ENCODE results near the gene WBP2NL.
"Not testable (repeated sequence)": the region's sequence is repeated elsewhere in the genome, so short reads cannot be mapped to it uniquely, and the experiment has no call there.

WBP2NL gene

DNA sequence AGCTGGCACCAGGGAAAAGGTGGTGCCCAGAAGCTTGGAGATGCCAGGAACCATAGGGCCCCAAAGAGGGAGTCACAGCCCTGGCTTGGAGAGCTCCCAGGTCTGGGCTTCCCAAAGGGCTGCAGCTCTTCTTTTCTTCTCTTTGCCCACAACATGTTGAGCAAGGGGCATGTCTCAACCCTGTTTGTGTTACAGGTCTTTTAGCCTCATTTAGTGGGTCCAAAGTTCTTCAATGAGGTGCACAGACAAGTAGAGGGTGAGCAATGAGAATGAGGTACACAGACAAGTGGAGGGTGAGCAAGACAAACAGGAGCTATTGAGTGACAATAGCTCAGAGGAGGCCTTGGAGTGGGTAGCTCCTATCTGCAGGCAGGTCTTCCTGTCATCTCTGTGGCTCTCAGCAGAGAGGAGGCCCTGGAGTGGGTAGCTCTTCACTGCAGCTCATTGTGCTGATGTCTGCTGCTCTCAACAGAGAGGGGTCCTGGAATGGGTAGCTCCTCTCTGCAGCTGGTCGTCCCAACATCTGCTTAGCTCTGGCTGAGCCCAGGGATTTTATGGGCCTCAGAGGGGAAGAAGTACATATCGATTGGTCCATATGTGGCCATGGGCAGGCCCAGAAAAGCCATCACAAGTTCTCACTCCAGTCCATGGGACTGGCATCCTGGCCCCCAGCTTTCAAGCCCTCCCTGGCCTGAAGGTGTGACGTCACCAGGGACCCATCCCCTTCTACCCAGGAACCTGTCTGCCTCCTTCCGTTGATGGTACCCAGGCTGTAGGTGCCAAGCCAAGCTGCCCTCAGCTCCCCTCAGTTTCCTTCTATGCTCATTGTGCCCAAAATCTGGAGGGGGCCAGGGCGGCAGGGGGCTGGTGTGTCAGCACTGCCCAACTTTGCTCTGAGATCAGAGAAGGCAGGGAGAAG, 34.9 kb downstream of the WBP2NL start:
- DNase-seq (ENCODE audit: low read depth): no peak

DNA sequence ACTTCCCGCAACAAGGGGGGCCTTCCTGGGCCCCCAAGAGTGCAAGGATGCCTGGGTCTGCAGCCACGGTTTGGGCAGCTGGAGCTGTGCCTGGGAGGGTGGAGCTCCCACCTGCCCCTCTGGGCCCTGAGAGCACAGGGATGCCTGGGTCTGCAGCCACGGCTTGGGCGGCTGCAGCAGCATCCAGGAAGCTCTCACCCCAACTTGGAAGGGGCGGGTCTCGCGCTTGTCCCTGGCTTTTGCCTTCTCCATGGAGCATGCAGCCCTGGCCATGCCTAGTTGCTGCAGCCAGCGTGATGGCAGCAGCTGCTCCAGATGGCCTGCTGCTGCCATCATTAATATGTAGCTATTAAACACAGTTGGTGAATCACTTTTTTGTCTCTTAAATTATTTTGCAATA, 36.7 kb downstream of the WBP2NL start:
- DNase-seq (ENCODE audit: low read depth): no peak

DNA sequence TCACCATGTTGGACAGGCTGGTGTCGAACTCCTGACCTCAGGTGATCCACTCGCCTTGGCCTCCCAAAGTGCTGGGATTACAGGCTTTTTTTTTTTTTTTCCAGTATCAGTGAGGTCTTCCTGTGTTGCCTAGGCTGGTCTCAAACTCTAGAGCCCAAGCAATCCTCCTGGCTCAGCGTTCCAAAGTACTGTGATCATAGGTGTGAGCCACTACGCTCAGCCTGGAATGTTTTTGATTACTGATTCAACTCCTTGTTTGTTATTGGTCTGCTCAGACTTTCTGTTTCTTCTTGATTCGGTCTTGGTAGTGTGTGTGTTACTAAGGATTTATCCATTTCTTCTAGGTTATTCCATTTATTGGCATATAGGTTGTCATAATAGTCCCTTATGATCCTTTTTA, 40.7 kb downstream of the WBP2NL start:
- no peak for DNase-seq (ENCODE audit: low read depth)

DNA sequence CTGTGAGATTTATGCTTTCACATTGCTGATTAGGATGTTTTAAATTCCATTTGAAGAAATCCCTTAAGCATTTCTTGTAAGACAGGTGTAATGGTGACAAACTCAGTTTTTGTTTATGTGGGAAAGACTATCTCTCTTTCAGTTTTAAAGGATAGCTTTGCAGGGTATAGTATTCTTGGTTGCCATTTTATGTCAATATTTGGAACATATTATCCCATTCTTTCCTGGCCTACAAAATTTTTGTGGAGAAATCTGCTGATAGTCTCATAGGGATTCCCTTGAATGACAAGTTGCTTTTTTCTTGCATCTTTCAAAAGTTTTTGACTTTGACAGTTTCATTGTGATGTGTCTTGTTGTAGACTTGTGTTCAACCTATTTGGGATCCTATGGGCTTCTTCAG, 43.2 kb downstream of the WBP2NL start:
- no peak for DNase-seq (ENCODE audit: low read depth)

DNA sequence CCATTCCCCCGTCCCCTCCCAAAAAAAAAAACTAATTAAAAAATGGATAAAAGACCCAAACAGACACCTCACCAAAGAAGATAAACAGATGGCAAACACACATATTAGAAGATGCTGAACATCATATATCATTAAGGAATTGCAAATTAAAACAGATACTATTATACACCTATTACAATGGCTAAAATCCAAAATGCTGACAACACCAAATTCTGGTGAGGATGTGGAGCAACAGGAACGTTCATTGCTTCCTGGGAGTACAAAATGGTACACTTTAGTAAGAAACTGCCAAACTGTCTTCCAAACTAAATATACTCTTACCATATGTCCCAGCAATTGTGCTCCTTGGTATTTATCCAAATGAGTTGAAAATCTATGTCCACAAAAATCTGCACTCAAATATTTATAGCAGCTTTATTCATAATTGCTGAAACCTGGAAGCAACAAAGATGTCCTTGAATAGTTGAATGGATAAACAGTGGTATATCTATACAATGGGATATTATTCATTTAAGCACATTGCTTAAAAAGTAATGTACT, 52.1 kb downstream of the WBP2NL start:
- DNase-seq (ENCODE audit: low read depth): no peak

DNA sequence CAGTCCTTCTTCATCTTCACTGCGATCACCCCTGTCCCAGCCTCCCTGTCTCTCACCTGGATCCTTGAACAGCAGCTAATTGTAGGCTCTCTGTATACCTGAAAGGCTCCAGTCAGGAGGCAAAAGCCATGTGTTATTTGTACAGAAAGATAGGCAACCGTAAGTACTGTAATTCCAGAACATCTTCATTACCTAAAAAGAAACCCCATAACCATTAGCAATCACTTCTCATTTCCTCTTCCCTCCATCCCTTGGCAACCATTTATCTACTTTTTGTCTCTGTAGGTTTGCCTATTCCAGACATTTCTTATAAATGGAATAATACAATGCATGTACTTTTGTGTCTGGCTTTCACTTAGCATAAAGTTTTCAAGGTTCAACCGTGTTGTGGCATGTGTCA, 54.2 kb downstream of the WBP2NL start:
- DNase-seq (ENCODE audit: low read depth): no peak

DNA sequence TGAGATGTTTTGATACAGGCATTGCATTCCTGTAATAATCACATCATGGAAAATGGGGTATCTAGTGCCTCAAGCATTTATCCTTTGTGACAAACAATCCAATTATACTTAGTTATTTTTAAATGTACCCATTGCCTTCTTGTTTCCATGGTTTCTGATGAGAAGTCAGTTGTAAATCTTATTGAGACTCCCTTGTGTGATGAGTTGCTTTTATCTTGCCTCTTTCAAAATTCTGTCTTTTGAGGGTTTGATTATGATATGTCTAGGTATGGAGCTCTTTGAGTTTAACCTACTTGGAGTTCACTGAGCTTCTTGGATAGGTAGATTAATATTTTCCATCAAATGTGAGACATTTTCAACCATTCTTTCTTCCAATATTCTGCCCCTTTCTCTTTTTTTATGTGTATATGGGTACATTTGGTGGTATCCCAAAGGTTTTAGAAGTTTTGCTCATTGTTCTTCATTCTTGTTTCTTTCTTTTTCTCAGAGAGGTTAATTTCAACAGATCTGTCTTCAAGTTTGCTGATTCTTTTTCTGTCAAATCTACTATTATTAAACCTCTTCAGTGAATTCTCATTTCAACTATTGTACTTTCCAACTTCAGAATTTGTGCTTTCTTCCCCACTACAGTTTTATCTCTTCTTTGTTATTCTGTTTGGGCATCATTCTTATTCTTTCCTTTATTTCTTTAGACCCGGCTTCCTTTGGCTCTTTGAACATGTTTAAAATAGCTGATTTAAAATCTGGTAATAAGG, 58.3 kb downstream of the WBP2NL start:
- no peak for DNase-seq (ENCODE audit: low read depth)

DNA sequence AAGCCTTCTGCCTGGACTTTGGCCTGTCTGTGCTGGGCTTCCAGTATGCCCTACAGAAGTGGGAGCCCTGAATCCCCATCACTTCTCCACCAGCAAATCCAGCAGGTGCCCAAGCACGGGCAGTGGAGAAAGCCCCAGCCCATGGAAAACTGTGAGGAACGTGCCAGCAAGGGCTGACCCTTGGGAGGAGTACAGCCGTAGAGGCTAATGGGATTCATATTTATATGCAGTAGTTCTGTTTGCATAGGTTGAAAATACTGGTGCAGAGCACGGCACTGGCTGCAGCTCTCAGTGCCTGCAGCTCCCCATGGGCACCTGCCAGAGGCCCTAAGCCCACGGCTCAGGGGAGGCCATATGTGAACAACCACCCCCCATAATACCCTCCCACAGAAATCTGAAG, 61.9 kb downstream of the WBP2NL start:
- DNase-seq (ENCODE audit: low read depth): no peak

DNA sequence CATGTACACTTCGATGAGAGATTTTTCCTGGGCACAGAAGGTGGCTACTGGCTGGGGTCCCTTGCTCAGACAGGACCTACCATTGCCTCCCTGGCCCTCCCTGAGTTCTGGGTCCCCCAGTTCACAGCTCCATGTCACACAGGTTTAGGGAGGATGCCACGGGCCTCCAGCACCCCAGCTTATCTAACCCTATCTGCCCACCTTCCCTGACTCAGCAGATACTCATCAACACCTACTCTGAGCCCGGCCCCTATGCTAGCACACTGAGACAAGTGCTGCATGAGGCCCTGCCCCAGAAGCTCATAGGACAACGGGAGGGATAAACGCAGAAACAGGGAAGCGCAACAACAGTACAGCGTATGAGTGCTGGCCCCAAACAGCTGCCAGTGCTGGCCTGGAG, 62.5 kb downstream of the WBP2NL start:
- no peak for DNase-seq (ENCODE audit: low read depth)

DNA sequence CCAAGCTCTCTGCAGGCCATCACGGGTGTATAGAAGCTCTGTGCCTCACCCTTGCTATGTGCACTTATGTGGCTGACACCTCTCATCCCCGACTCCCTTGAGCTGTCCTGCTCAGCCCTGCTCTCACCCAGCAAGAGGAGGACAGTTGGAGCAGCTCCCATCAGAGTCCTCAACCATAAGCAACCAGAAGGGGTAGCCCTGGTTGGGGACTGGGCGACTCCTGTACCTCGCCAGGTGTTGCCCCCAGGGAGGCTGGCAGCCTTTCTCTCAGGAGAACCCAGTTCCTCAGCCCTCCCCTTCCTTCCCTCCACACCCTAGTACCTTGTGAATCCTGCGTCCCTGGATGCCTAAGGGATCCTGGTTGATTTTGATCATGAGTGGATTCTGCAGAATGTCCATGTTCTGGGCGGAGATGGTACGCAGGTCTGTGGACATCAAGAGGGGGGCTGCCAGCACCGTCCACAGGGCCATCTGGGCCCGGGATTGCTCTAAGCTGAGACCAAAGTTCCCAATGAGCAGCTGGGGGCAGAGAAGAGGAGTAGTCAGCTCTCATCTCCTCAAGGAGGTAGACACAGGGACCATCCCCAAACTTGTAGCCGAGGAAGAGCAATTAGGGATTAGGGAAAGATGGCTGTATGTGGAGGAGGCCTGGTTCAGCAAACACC, 64.0 kb downstream of the WBP2NL start:
- DNase-seq (ENCODE audit: low read depth): no peak

DNA sequence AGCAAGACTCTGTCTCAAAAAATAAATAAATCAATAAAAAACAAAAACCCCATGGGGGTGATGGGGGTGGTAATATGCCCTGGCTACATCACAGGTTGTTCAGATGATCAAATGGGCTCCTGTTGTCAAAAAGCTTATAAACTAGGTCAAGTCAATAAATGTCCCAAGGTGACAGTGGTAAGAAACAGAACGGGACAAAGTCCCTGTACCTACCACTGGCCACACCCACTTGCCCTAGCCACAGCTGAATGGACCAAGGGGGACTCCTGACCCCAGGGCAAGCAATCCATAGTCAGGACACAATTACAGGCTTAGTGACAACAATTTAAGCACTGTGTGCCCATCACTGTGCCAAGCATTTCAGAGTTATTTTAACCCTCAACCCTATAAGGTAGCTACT, 66.0 kb downstream of the WBP2NL start:
- no peak for DNase-seq (ENCODE audit: low read depth)

DNA sequence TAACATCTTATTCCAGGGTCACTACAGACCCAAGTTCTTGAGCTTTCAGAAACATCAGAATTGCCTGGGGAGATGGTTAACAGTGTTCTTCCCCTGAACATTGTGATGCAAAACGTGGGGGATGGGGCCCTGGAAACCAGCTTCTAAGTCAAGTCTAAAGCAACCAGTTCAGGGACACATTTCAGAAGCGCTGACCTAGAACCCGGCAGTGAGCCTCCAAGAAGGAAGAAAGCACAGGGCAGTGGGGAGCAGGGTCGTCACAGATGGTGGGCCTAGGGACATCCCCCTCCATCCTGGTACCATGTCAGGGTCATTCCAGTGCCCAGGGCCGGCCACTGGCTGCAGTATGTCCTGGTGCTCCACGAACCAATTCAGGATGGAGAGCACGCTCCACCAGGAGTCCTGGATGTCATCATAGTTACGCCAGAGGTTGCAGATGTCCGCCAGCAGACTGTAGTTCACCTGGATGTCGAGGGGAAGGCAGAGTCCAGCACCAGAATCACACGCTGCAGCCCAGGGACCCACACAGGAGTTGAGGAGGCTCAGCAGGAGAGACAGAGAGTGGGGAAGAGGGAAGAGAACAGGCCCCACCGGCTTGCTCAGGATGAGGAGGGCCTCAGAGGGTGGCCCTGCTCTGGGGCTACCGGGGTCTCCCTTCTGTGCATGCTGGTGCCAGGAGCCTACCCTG, 67.0 kb downstream of the WBP2NL start:
- DNase-seq (ENCODE audit: low read depth): no peak

DNA sequence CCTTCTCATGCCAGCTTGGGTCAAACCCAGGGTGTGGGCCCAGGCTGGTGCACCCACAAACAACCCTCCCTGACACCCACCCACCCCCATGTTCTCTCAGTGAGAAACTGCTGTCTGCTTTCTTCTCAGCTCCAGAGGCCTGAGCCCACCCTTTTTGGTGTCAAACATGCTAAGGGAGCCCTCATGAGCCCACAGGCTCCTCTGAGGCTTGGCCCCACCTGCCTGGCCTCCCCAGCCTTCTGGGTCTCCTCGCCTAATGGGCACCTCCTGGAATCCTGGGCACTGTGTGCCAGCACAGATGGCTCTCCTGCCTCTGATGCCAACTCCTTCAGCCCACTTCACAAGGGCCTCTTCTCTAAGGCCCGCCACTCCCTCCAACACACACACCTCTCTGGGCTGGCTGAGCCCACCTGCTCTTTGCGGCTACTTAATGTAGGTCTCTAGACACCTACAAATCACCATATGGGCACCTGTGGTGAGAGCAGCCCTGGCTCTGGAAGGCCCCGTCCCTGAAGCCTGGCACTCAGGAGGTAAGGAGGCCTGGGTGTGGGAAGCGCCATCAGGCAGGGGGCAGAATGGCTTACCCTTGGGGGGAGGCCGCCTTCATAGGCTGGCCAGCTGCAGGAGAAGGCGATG, 67.7 kb downstream of the WBP2NL start:
- DNase-seq (ENCODE audit: low read depth): no peak

DNA sequence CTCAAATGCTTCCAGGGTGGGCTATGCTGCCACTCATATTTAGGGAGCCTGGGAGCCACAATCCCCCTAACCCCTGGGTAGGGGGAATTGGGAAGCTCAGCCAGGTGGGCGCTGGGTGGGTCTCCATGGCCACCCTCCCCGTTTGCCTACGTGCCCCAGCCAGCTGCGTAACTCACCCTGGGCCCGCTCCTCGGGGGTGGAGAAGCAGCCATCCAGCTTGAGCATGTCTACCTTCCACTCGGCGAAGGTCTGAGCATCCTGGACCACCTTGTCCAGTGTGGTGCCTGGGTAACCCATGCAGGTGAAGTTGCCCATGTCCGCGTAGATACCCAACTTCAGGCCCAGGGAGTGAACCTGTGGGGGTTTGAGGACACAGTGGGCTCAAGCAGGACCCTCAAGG, 68.3 kb downstream of the WBP2NL start:
- no peak for DNase-seq (ENCODE audit: low read depth)

DNA sequence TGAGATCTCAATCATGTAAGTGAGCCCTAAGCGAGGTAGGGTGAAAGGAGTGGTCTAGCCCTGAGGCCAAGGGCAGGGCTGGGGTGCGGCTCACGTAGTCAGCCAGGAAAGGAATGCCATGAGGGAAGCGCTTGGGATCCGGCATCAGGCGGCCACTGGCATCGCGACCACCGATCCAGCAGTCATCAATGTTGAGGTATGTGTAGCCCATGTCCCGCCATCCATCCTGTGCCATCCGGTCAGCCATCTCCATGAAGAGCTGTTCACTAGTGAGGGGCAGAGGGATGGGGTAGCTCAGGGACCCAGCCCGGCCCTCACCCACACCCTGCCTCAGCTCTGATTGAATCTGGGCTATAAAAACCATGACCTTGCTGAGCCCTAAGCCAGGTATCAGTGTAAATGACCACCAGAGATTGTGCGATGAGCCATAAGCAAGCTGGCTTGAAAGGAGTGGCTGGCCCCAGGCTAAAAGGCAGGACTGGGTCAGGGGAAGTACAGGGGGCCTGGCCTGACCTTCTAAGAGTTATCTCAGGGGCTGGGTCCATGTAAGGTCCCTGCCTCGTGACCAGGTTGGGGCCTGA, 69.2 kb downstream of the WBP2NL start:
- DNase-seq (ENCODE audit: low read depth): no peak

DNA sequence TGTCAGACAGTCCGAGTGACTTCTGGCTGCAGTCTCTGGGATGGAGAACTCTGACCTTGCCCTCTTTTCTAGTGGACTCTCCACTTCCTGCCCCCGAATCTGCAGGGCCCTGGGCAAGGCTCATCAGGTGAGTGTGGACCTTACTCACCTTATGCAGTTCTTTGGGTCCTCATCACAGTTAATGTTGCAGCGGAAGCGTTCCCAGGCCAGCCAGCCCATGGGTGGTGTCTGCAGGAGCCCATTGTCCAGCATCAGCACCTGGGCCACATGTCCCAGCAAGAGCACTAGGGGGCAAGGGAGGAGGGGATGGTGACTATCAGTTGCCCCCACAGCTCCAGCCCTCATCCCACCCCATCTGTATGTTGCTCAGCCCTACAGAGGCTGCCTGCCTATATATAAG, 69.7 kb downstream of the WBP2NL start:
- no peak for DNase-seq (ENCODE audit: low read depth)

DNA sequence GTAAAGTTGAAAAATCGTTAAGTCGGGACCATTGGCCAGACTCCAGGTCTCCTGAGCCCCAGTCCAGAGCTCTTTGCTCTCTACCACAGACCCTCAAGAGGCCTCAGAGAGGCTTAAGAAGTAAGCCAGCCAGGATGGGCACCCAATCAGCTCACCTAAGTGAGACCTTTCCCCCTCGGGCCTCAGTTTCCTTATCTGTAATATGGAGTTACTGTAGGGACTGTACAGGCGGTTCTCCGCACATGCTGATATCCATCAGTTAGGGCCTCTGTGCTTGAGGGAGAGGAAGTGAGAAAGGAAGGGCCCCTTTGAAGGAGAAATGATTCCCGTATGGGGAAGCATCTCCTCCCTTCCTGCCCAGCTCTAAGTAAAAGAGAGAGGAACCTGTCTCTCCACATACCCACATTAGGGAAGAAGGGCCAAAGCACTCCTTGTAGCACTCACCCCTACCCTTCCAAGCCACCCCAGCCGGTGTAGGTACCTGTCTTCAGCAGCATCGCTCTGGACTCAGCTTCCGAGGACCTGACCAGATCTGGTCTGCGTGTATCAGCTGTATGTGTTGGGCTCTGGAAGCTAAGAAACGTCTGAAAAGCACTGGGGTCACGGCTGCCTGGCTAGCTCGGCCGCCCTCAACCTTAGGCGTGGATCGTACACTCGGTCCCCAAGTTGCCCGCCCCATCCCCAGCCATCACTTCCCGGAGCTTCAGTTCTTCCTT, 71.4 kb downstream of the WBP2NL start:
- DNase-seq (ENCODE audit: low read depth): no peak

DNA sequence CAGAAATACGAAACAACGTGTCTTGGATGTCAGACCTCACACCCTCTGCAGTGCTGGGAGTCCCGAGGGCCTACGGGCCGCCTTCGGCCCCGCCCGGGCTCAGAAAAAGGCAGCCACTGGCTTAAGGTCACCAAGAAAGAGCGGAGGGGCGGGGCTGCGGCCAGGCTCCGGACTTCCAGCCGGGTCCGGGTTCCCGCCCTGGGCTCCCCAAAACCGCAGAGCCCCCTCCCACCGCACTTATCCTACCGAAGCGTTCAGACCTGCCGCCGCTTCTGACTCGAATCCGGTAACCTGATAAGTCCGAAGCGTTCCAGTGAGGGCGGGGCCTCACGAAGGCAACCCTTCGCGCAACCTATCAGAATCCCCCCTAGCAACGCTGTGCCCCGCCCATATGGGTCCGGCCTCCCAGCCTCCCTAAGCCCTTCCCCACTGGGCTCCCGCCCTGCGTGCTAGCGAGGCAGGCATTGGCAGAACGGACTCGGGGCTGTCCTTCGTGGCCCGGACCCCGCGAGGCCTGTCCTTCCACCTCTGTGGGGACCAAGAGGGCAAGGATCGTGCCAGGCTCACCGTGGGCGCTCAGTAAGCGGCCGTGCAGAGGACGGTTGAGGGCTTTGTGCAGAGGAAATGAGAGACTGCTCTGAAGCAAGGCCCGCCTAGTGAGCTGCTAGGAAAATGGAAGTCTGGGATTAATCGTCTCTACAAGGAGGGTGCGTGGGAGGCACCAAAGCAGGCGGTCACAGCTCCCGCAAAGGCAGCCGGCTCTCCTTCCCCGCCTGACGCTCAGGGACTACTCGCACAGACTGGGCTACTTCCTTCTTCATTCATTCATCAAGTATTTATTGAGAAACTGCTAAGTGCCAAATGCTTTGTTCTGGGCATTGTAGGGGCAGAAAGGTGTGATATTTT, 72.2 kb downstream of the WBP2NL start, which contains the start of gene NAGA:
Gene NAGA, minus strand, starts transcription at position 296 of the 906 bp plus-strand sequence. CDS start 515 bp downstream, outside the sequence.
- DNase-seq (ENCODE audit: low read depth): peak; percentile 68

DNA sequence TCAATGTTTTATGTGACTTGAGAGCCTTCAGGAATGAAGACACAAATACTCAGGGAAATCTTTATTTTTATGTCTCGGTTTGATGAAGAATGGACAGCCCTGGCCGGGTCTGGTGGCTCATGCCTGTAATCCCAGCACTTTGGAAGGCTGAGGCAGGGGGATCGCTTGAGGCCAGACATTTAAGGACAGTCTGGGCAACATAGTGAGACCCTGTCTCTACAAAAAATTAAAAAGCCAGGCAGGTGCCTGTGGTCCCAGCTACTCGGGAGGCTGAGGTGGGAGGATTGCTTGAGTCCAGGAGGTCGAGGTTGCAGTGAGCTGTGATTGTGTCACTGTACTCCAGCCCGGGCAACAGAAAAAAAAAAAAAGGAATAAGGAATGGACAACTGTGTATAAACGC, 72.9 kb downstream of the WBP2NL start:
- not testable (repeated sequence) for DNase-seq (ENCODE audit: low read depth)
